H1 (cell line): Measurements from ENCODE around the gene RP9. TPM values are rescaled to one million over a fixed set of nuclear protein-coding genes. Genes with fewer than 3 reads are reported as not detected.

Experiments
- CTCF ChIA-PET: fragments of 300-600 bp; sonication (Branson Sonifier 250); formaldehyde crosslinking; loops from one replicate; lab custom pipeline; 2021; ENCODE audit not compliant: partially characterized antibody; lab: Charles Lee
- POLR2A ChIA-PET: fragments of 300-600 bp; sonication (Branson Sonifier 250); formaldehyde crosslinking; loops from one replicate; lab custom pipeline; 2021; ENCODE audit warnings: inconsistent platforms; ENCODE audit not compliant: partially characterized antibody; lab: Charles Lee
- DNase-seq, 2 experiments: peaks; one replicate each; pipeline versions ENCODE4 v3.0.0 to v3.0.0-alpha.2; 2010 to 2022; ENCODE audit warnings: low spot score in 2 of 2, low read depth in 1 of 2, mixed read lengths in 1 of 2
- FAIRE-seq: peaks from 2 replicates; lab custom pipeline; 2011; peaks lifted over from hg19 to GRCh38; lab: Jason Lieb, UNC
- H2AFZ ChIP-seq: 2 replicates; pipeline ENCODE4 v1.8.1; 2012; ENCODE audit warnings: low read length, inconsistent platforms
- H2AK5ac ChIP-seq: 2 replicates; pipeline ENCODE4 v1.6.1; 2013; ENCODE audit warnings: low read depth, low read length
- H2BK120ac ChIP-seq: replicated peaks from 2 replicates; pipeline ENCODE3; 2013; ENCODE audit warnings: low read depth, low read length, inconsistent platforms
- H2BK12ac ChIP-seq: 2 replicates; pipeline ENCODE4 v1.6.1; 2013; ENCODE audit warnings: low read depth, low read length
- H2BK15ac ChIP-seq: 2 replicates; pipeline ENCODE4 v1.6.1; 2013; ENCODE audit warnings: low read length
- H2BK20ac ChIP-seq: 2 replicates; pipeline ENCODE4 v1.6.1; 2013; ENCODE audit warnings: low read length
- H2BK5ac ChIP-seq: 2 replicates; pipeline ENCODE4 v1.6.1; 2013; ENCODE audit warnings: low read depth, low read length
- H3K14ac ChIP-seq: 2 replicates; pipeline ENCODE4 v1.6.1; 2013; ENCODE audit warnings: inconsistent platforms; ENCODE audit not compliant: insufficient read length
- H3K18ac ChIP-seq: 2 replicates; pipeline ENCODE4 v1.6.1; 2013; ENCODE audit warnings: low read length; ENCODE audit errors: extremely low read depth
- H3K23ac ChIP-seq: 2 replicates; pipeline ENCODE4 v1.6.1; 2013; ENCODE audit warnings: inconsistent platforms; ENCODE audit not compliant: insufficient read length
- H3K23me2 ChIP-seq: 2 replicates; pipeline ENCODE4 v1.6.1; 2013; ENCODE audit warnings: low read depth, low read length
- H3K27ac ChIP-seq: 2 replicates; pipeline ENCODE4 v1.6.1; 2011; ENCODE audit warnings: low read depth, low read length, inconsistent platforms
- H3K27me3 ChIP-seq, 4 experiments: replicated peaks in 1 of 4; 1 replicate in 1 of 4; 2 replicates in 3 of 4; pipeline versions ENCODE4 v1.6.1 to v1.8.1; 2011 to 2013; ENCODE audit warnings: low read length in 3 of 4, mild to moderate bottlenecking in 3 of 4, inconsistent platforms in 2 of 4, mixed read lengths in 2 of 4, moderate library complexity in 1 of 4; ENCODE audit not compliant: control insufficient read depth in 3 of 4, insufficient read depth in 3 of 4; ENCODE audit errors: extremely low read depth in 1 of 4
- H3K36me3 ChIP-seq, 4 experiments: 2 replicates each; pipeline versions ENCODE4 v1.6.1 to v1.8.1; 2011 to 2013; ENCODE audit warnings: mild to moderate bottlenecking in 4 of 4, low read length in 3 of 4, moderate library complexity in 2 of 4, control low read depth in 1 of 4, inconsistent platforms in 1 of 4; ENCODE audit not compliant: insufficient read depth in 4 of 4, control insufficient read depth in 2 of 4
- H3K4ac ChIP-seq: replicated peaks from 2 replicates; pipeline ENCODE3; 2013; ENCODE audit warnings: low read length, low read depth, mixed read lengths, inconsistent platforms; ENCODE audit not compliant: insufficient read length
- H3K4me1 ChIP-seq, 4 experiments: replicated peaks in 1 of 4; 1 replicate in 1 of 4; 2 replicates in 3 of 4; pipeline versions ENCODE4 v1.6.1 to v1.8.1; 2011 to 2013; ENCODE audit warnings: low read length in 3 of 4, inconsistent platforms in 2 of 4, mixed read lengths in 1 of 4; ENCODE audit not compliant: insufficient read depth in 4 of 4, control insufficient read depth in 3 of 4
- H3K4me2 ChIP-seq, 2 experiments: 2 replicates each; pipeline versions ENCODE4 v1.6.1 to v1.8.1; 2011 to 2013; ENCODE audit warnings: low read depth in 2 of 2, low read length in 2 of 2, control low read depth in 1 of 2, inconsistent platforms in 1 of 2, mild to moderate bottlenecking in 1 of 2; ENCODE audit not compliant: insufficient read depth in 1 of 2
- H3K4me3 ChIP-seq, 4 experiments: fragments of 200-600, 300-600 bp in 1 of 4; sonication (generic), shearing (Covaris generic), sonication (Bioruptor Twin) in 1 of 4; 2 replicates each; pipeline versions ENCODE4 v1.5.1 to v1.8.1; 2011 to 2016; ENCODE audit warnings: low read length in 4 of 4, low read depth in 3 of 4, control low read depth in 2 of 4, inconsistent platforms in 2 of 4, mild to moderate bottlenecking in 2 of 4, mixed read lengths in 1 of 4, moderate library complexity in 1 of 4; ENCODE audit not compliant: insufficient read depth in 2 of 4; ENCODE audit errors: extremely low read depth in 1 of 4
- H3K56ac ChIP-seq: replicated peaks from 2 replicates; pipeline ENCODE3; 2013; ENCODE audit warnings: low read depth, mild to moderate bottlenecking, mixed read lengths, low read length, inconsistent platforms; ENCODE audit not compliant: insufficient read length
- H3K79me1 ChIP-seq: 2 replicates; pipeline ENCODE4 v1.6.1; 2013; ENCODE audit warnings: low read depth, low read length, control low read depth
- H3K79me2 ChIP-seq, 2 experiments: 2 replicates each; pipeline versions ENCODE4 v1.6.1 to v1.8.1; 2012 to 2013; ENCODE audit warnings: low read length in 2 of 2, mild to moderate bottlenecking in 2 of 2, inconsistent platforms in 1 of 2; ENCODE audit not compliant: insufficient read depth in 2 of 2, control insufficient read depth in 1 of 2
- H3K9ac ChIP-seq, 4 experiments: replicated peaks in 1 of 4; 1 replicate in 1 of 4; 2 replicates in 3 of 4; pipeline versions ENCODE4 v1.6.1 to v1.8.1; 2011 to 2013; ENCODE audit warnings: low read depth in 3 of 4, low read length in 3 of 4, control low read depth in 2 of 4, mild to moderate bottlenecking in 2 of 4, moderate library complexity in 2 of 4, inconsistent platforms in 1 of 4; ENCODE audit errors: extremely low read depth in 1 of 4
- H3K9me3 ChIP-seq, 2 experiments: 2 replicates each; pipeline versions ENCODE4 v1.6.1 to v1.8.1; 2012 to 2013; ENCODE audit warnings: mild to moderate bottlenecking in 2 of 2, moderate library complexity in 2 of 2, control low read depth in 1 of 2, inconsistent platforms in 1 of 2, low read depth in 1 of 2, low read length in 1 of 2, mixed read lengths in 1 of 2; ENCODE audit not compliant: insufficient read depth in 2 of 2
- H4K20me1 ChIP-seq, 2 experiments: replicated peaks in 1 of 2; 2 replicates each; pipeline versions ENCODE3 to v1.8.1; 2011 to 2013; ENCODE audit warnings: inconsistent platforms in 2 of 2, low read length in 2 of 2, mild to moderate bottlenecking in 1 of 2; ENCODE audit not compliant: insufficient read depth in 2 of 2, control insufficient read depth in 1 of 2
- H4K5ac ChIP-seq: 2 replicates; pipeline ENCODE4 v1.6.1; 2013; ENCODE audit warnings: low read length, low read depth, mixed read lengths, inconsistent platforms; ENCODE audit not compliant: insufficient read length
- H4K8ac ChIP-seq: 2 replicates; pipeline ENCODE4 v1.8.0; 2013; ENCODE audit warnings: mild to moderate bottlenecking, moderate library complexity, low read length, inconsistent platforms; ENCODE audit not compliant: insufficient read depth; ENCODE audit errors: extremely low read depth
- H4K91ac ChIP-seq: replicated peaks from 2 replicates; pipeline ENCODE3; 2013; ENCODE audit warnings: low read length, mixed read lengths, inconsistent platforms; ENCODE audit not compliant: insufficient read length
- ASH2L ChIP-seq: fragments of 200-600, 300-600 bp; sonication (generic); IDR thresholded peaks from one replicate; pipeline ENCODE4 v1.7.1; 2017; ENCODE audit warnings: low read length
- ATF2 ChIP-seq: IDR thresholded peaks from 2 replicates; pipeline ENCODE4 v1.6.1; 2012; ENCODE audit warnings: low read length, inconsistent platforms
- BCL11A ChIP-seq, 2 experiments: IDR thresholded peaks; one replicate each; pipeline ENCODE4 v1.6.1; 2011; ENCODE audit warnings: low read depth in 2 of 2, low read length in 2 of 2, mild to moderate bottlenecking in 2 of 2
- CHD1 ChIP-seq: IDR thresholded peaks from 2 replicates; pipeline ENCODE4 v1.6.1; 2012; ENCODE audit warnings: low read depth, low read length, improper control_type of control experiment
- KDM5A ChIP-seq: fragments of 200-600 bp; IDR thresholded peaks from 2 replicates; pipeline ENCODE4 v1.7.1; 2012; ENCODE audit warnings: mild to moderate bottlenecking, low read length, inconsistent platforms, mixed read lengths
- NANOG ChIP-seq: IDR thresholded peaks from 2 replicates; pipeline ENCODE4 v1.6.1; 2011; ENCODE audit warnings: low read length, low read depth, mild to moderate bottlenecking, inconsistent platforms; ENCODE audit not compliant: insufficient read depth, poor library complexity, severe bottlenecking
- POLR2AphosphoS5 ChIP-seq: IDR thresholded peaks from 2 replicates; pipeline ENCODE4 v1.6.1; 2011; ENCODE audit warnings: low read depth, low read length
- POU5F1 ChIP-seq: IDR thresholded peaks from 2 replicates; pipeline ENCODE4 v1.6.1; 2011; ENCODE audit warnings: low read depth, mild to moderate bottlenecking, low read length, moderate library complexity
- RAD21 ChIP-seq, 2 experiments: IDR thresholded peaks in 1 of 2; conservative IDR thresholded peaks in 1 of 2; 2 replicates each; pipeline ENCODE4 v1.6.1; 2011; ENCODE audit warnings: low read depth in 2 of 2, low read length in 2 of 2, improper control_type of control experiment in 1 of 2, inconsistent platforms in 1 of 2, mild to moderate bottlenecking in 1 of 2, moderate library complexity in 1 of 2
- SIRT6 ChIP-seq: IDR thresholded peaks from one replicate; pipeline ENCODE4 v1.7.1; 2012; ENCODE audit warnings: low read length, inconsistent platforms
- TCF12 ChIP-seq: IDR thresholded peaks from 2 replicates; pipeline ENCODE4 v1.6.1; 2011; ENCODE audit warnings: low read depth, mild to moderate bottlenecking, low read length
- WGBS, 2 experiments: shearing (Covaris generic) in 1 of 2; methylation state at CpG; one replicate each; pipeline versions ENCODE4 v1.1.6 to v1.1.7; 2013 to 2015; ENCODE audit warnings: low lambda C conversion rate in 2 of 2, mixed read lengths in 2 of 2, inconsistent platforms in 1 of 2, low coverage in 1 of 2, missing lambda C conversion rate in 1 of 2; ENCODE audit not compliant: insufficient replicate concordance in 2 of 2, insufficient coverage in 1 of 2, insufficient read length in 1 of 2; ENCODE audit errors: extremely low coverage in 1 of 2, missing lambda C conversion rate in 1 of 2; 5-methylcytosine and 5-hydroxymethylcytosine counted together
- polyA plus RNA-seq, 7 experiments: library from polyadenylated mRNA; depleted of rRNA in 3 of 7; stranded (reverse) in 5 of 7; unstranded in 2 of 7; fragments of >200 nt in 5 of 7; fragments of 200-250 nt in 2 of 7; gene quantifications; 1 replicate in 5 of 7; 2 replicates in 1 of 7; 4 replicates in 1 of 7; pipeline versions ENCODE4 v1.2.1 to v1.2.3, GENCODE V29; 2011 to 2013; ENCODE audit warnings: missing spikeins in 2 of 7, mixed read lengths in 2 of 7
- total RNA-seq: library from RNA; stranded (reverse); fragmentation: NEBNext Ultra II Directional; extraction: Animal tissue kit (Norgen Biotek cat#: 25700); gene quantifications from 2 replicates; pipeline ENCODE4 v1.2.1, GENCODE V29; 2021

RP9 gene
- total and polyA plus RNA-seq, 2 of the 8 experiments (the other 6 are each of a cell fraction or from before 2014, with no cell fraction given) = 11.0 to 12.4 TPM

DNA sequence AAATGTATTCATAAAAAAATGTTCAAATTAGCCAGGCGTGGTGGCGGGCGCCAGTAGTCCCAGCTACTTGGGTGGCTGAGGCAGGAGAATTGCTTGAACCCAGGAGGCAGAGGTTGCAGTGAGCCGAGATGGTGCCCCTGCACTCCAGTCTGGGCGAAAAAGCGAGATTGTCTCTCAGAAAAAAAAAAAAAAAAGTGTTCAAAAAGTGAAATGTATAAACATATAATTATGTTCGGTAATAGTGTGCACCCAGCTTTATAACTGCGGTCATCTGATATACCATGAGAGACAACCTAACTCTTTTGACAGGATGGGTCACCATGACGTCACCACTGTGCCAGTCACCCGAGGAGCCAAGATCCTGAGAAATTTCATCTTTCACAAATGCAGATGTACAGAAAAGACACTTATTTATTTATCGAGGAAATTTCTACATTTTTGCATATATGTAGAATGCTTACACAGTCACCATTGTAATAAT is 594 bp upstream of the RP9 start:
- Histone ChIP-seq H3K9me3 (no peaks in the 10 kb centered on the region), H3K4me1 (peaks cover 0 to 5% (median 1%) of the 10 kb centered on the region in 4 experiments; a peak in 2 of 7 replicates), H3K79me2 (peaks cover 3 to 25% of the 10 kb centered on the region in 2 experiments; a peak in 3 of 4 replicates), H3K23me2 (0 out of 2 replicates have a peak, but pooled peaks cover 2% of the 10 kb centered on the region), H2BK20ac (no peak overlapping the region), H4K8ac (no peak overlapping the region; the same call in 1 of the 2 replicates), H4K20me1 (peaks cover 0 to 7% of the 10 kb centered on the region in 2 experiments), H4K91ac (no peak overlapping the region), H3K27ac (no peak overlapping the region), H2AFZ (no peak overlapping the region), H2BK12ac (no peak overlapping the region), H3K23ac (no peak overlapping the region), H3K27me3 (peaks cover 0 to 3% (median 0%) of the 10 kb centered on the region in 4 experiments; a peak in 1 of 7 replicates), H2BK5ac (no peak overlapping the region), H3K79me1 (peaks cover 5% of the 10 kb centered on the region), H3K56ac (no peak overlapping the region), H2BK15ac (no peak overlapping the region), H2AK5ac (no peak overlapping the region), H3K14ac (no peak overlapping the region), H2BK120ac (no peak overlapping the region), H3K4me3 (peak overlapping the region; percentile 23 to 57 (median 32); a peak in 6 of 8 replicates), H3K9ac (no peak overlapping the region), H3K4ac (no peak overlapping the region), H4K5ac (no peak overlapping the region), H3K36me3 (no peaks in the 10 kb centered on the region; a peak in 1 of 8 replicates), H3K4me2 (peak overlapping the region; percentile 50 to 57; a peak in 3 of 4 replicates), H3K18ac (no peak overlapping the region)
- ChIA-PET CTCF (interaction anchor here (0.6 to 3.5 kb wide), 24 partner anchors 10 to 1358 kb away, joined by 3 to 12 read pairs (median 4); partner anchors contain the start of genes FKBP9 and NT5C3A), POLR2A (interaction anchor here (0.6 to 2.3 kb wide), 3 partner anchors 47 to 217 kb away, joined by 3 to 5 read pairs (median 5); partner anchors contain the start of gene NT5C3A)
- 47% methylated on average over 11 of the region's 11 CpGs; no CpG with 5 or more reads in 1 of the 2 experiments for WGBS, 2 experiments
- FAIRE-seq (no peak), DNase-seq (no peak)
- TF ChIP-seq ASH2L = no peak
- no peak for TF ChIP-seq NANOG
- TF ChIP-seq RAD21 (IDR thresholded peaks at IDR 0.05 in 1 of 2, conservative IDR thresholded peaks at IDR 0.05 in 1 of 2; ENCODE audit: low read depth in 2 of 2, low read length in 2 of 2) = no peak
- no peak for TF ChIP-seq POU5F1
- no peak for TF ChIP-seq KDM5A
- no peak for TF ChIP-seq CHD1
- TF ChIP-seq TCF12 = no peak
- TF ChIP-seq BCL11A (IDR thresholded peaks at IDR 0.05; ENCODE audit: low read depth in 2 of 2, low read length in 2 of 2) = no peak
- TF ChIP-seq POLR2AphosphoS5 = no peak
- no peak for TF ChIP-seq SIRT6
- no peak for TF ChIP-seq ATF2
